Measurements from ENCODE around the gene CCL24.
"Not testable (repeated sequence)": the region's sequence is repeated elsewhere in the genome, so short reads cannot be mapped to it uniquely, and the experiment has no call there.

Gene CCL24

GRCh38 chr7:75813781-75814236 is at the start of gene CCL24:
TSS of gene CCL24 (minus strand) at chr7:75813806. CDS start at chr7:75813715, 91 bp downstream.
- DNase-seq (ENCODE audit: low read depth in 2 of 2, low spot score in 1 of 2), result no peak

GRCh38 chr7:75861636-75862035 is 48.0 kb upstream of the CCL24 start:
- no peak for DNase-seq (ENCODE audit: low read depth in 2 of 2, low spot score in 1 of 2)

- DNase-seq (ENCODE audit: low read depth in 2 of 2, low spot score in 1 of 2), result no peak
These were observed 44.8 kb upstream of the CCL24 start for GRCh38 chr7:75858410-75858809.

- DNase-seq (ENCODE audit: low read depth in 2 of 2, low spot score in 1 of 2), result no peak
These were observed 42.9 kb upstream of the CCL24 start for GRCh38 chr7:75856536-75856935.

GRCh38 chr7:75854813-75855345 is 41.3 kb upstream of the CCL24 start:
- DNase-seq (ENCODE audit: low read depth in 2 of 2, low spot score in 1 of 2), result not testable (repeated sequence)

- DNase-seq (ENCODE audit: low read depth in 2 of 2, low spot score in 1 of 2), result no peak
These were observed 40.6 kb upstream of the CCL24 start for GRCh38 chr7:75854233-75854632.

GRCh38 chr7:75850235-75850634 is 36.6 kb upstream of the CCL24 start:
- no peak for DNase-seq (ENCODE audit: low read depth in 2 of 2, low spot score in 1 of 2)

GRCh38 chr7:75849573-75849972 is 36.0 kb upstream of the CCL24 start:
- DNase-seq (ENCODE audit: low read depth in 2 of 2, low spot score in 1 of 2), result no peak

- DNase-seq (ENCODE audit: low read depth in 2 of 2, low spot score in 1 of 2), result no peak
These were observed 34.1 kb upstream of the CCL24 start for GRCh38 chr7:75847707-75848106.

GRCh38 chr7:75845132-75845531 is 31.5 kb upstream of the CCL24 start:
- DNase-seq (ENCODE audit: low read depth in 2 of 2, low spot score in 1 of 2), result not testable (repeated sequence)

GRCh38 chr7:75844158-75844557 is 30.6 kb upstream of the CCL24 start:
- DNase-seq (ENCODE audit: low read depth in 2 of 2, low spot score in 1 of 2), result no peak

GRCh38 chr7:75843613-75844116 is 30.1 kb upstream of the CCL24 start:
- DNase-seq (ENCODE audit: low read depth in 2 of 2, low spot score in 1 of 2), result no peak

- no peak for DNase-seq (ENCODE audit: low read depth in 2 of 2, low spot score in 1 of 2)
These were observed 29.3 kb upstream of the CCL24 start for GRCh38 chr7:75842836-75843446.

- DNase-seq (ENCODE audit: low read depth in 2 of 2, low spot score in 1 of 2), result no peak
These were observed 26.4 kb upstream of the CCL24 start for GRCh38 chr7:75840029-75840428.

GRCh38 chr7:75838281-75838930 is 24.8 kb upstream of the CCL24 start:
- DNase-seq (ENCODE audit: low read depth in 2 of 2, low spot score in 1 of 2), result not testable (repeated sequence)

- no peak for DNase-seq (ENCODE audit: low read depth in 2 of 2, low spot score in 1 of 2)
These were observed 23.2 kb upstream of the CCL24 start for GRCh38 chr7:75836798-75837197.

- DNase-seq (ENCODE audit: low read depth in 2 of 2, low spot score in 1 of 2), result no peak
These were observed 22.2 kb upstream of the CCL24 start for GRCh38 chr7:75835688-75836285.

- DNase-seq (ENCODE audit: low read depth in 2 of 2, low spot score in 1 of 2), result not testable (repeated sequence)
These were observed 20.1 kb upstream of the CCL24 start for GRCh38 chr7:75833662-75834061.

- DNase-seq (ENCODE audit: low read depth in 2 of 2, low spot score in 1 of 2), result no peak
These were observed 17.4 kb upstream of the CCL24 start for GRCh38 chr7:75830978-75831377.

- DNase-seq (ENCODE audit: low read depth in 2 of 2, low spot score in 1 of 2), result not testable (repeated sequence)
These were observed 16.1 kb upstream of the CCL24 start for GRCh38 chr7:75829656-75830055.

- DNase-seq (ENCODE audit: low read depth in 2 of 2, low spot score in 1 of 2), result no peak
These were observed 9.7 kb upstream of the CCL24 start for GRCh38 chr7:75823198-75823910.

Data from stimulated activated CD8-positive, alpha-beta memory T cell treated with anti-CD3 and anti-CD28 coated beads, Interleukin-4, amount 100 ng/mL, for 4 hours (primary cell).